Gastroesophageal sphincter (tissue), 3 donors: Measurements from ENCODE around the gene SPAG4.

Source experiments
- CTCF ChIP-seq, 4 experiments: fragments of 200-600 bp in 2 of 4; fragments of 450-650 bp in 2 of 4; sonication (generic) in 1 of 4; IDR thresholded peaks; one replicate each; pipeline ENCODE4 v1.5.1; 2017 to 2019; ENCODE audit warnings: antibody characterized with exemption in 4 of 4, mild to moderate bottlenecking in 2 of 4, moderate library complexity in 2 of 4
- POLR2A ChIP-seq, 2 donors: fragments of 450-650 bp; IDR thresholded peaks; one replicate each; pipeline ENCODE4 v1.6.1; 2017; ENCODE audit warnings: antibody characterized with exemption in 2 of 2, mild to moderate bottlenecking in 2 of 2, moderate library complexity in 1 of 2
- POLR2AphosphoS5 ChIP-seq: sonication (generic); formaldehyde crosslinking; IDR thresholded peaks from one replicate; pipeline ENCODE4 v1.6.1; 2017; ENCODE audit warnings: antibody characterized with exemption

GRCh38 chr20:35637276-35637675 is 21.6 kb downstream of the SPAG4 start:
- TF ChIP-seq CTCF (IDR thresholded peaks at IDR 0.05) (no peak), POLR2A (IDR thresholded peaks at IDR 0.05) (no peak), POLR2AphosphoS5 (no peak)
